Measurements from ENCODE around the gene RALY.

DNA sequence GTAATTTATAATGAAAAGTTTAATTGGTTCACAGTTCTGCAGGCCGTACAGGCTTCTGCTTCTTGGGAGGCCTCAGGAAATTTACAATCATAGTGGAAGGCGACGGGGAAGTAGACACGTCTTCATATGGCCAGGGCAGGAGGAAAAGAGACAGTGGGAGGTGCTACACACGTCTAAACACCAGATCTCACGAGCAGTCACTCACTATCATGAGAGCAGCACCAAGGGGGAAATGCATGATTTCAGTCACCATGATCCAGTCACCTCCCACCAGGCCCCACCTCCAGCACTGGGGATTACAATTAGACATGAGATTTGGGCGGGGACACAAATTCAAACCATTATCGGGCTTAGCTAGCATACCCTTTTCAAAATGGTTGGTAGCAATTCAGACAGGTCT lies 77.1 kb downstream of the RALY start:
- TF ChIP-seq, protein P1, sequence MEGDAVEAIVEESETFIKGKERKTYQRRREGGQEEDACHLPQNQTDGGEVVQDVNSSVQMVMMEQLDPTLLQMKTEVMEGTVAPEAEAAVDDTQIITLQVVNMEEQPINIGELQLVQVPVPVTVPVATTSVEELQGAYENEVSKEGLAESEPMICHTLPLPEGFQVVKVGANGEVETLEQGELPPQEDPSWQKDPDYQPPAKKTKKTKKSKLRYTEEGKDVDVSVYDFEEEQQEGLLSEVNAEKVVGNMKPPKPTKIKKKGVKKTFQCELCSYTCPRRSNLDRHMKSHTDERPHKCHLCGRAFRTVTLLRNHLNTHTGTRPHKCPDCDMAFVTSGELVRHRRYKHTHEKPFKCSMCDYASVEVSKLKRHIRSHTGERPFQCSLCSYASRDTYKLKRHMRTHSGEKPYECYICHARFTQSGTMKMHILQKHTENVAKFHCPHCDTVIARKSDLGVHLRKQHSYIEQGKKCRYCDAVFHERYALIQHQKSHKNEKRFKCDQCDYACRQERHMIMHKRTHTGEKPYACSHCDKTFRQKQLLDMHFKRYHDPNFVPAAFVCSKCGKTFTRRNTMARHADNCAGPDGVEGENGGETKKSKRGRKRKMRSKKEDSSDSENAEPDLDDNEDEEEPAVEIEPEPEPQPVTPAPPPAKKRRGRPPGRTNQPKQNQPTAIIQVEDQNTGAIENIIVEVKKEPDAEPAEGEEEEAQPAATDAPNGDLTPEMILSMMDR (IDR thresholded peaks at IDR 0.05), result no peak
- TF ChIP-seq POLR2A (IDR thresholded peaks at IDR 0.05), result no peak

Measured in heart left ventricle (tissue), 13 donors.